Activated CD4-positive, alpha-beta T cell treated with anti-CD3 and anti-CD28 coated beads, Interleukin-2, amount 50 U/mL, for 4 hours (primary cell): ENCODE measurements around the gene MIA3.
A peak's percentile ranks its signal among the peaks of the same experiment; 100 is the strongest.
"Not testable (repeated sequence)": the region's sequence is repeated elsewhere in the genome, so short reads cannot be mapped to it uniquely, and the experiment has no call there.

Experiments used
- DNase-seq, 2 experiments: peaks; one replicate each; pipeline ENCODE4 v3.0.0-alpha.2; 2020

Gene MIA3, protein sequence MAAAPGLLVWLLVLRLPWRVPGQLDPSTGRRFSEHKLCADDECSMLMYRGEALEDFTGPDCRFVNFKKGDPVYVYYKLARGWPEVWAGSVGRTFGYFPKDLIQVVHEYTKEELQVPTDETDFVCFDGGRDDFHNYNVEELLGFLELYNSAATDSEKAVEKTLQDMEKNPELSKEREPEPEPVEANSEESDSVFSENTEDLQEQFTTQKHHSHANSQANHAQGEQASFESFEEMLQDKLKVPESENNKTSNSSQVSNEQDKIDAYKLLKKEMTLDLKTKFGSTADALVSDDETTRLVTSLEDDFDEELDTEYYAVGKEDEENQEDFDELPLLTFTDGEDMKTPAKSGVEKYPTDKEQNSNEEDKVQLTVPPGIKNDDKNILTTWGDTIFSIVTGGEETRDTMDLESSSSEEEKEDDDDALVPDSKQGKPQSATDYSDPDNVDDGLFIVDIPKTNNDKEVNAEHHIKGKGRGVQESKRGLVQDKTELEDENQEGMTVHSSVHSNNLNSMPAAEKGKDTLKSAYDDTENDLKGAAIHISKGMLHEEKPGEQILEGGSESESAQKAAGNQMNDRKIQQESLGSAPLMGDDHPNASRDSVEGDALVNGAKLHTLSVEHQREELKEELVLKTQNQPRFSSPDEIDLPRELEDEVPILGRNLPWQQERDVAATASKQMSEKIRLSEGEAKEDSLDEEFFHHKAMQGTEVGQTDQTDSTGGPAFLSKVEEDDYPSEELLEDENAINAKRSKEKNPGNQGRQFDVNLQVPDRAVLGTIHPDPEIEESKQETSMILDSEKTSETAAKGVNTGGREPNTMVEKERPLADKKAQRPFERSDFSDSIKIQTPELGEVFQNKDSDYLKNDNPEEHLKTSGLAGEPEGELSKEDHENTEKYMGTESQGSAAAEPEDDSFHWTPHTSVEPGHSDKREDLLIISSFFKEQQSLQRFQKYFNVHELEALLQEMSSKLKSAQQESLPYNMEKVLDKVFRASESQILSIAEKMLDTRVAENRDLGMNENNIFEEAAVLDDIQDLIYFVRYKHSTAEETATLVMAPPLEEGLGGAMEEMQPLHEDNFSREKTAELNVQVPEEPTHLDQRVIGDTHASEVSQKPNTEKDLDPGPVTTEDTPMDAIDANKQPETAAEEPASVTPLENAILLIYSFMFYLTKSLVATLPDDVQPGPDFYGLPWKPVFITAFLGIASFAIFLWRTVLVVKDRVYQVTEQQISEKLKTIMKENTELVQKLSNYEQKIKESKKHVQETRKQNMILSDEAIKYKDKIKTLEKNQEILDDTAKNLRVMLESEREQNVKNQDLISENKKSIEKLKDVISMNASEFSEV (N-terminal part only)

DNA sequence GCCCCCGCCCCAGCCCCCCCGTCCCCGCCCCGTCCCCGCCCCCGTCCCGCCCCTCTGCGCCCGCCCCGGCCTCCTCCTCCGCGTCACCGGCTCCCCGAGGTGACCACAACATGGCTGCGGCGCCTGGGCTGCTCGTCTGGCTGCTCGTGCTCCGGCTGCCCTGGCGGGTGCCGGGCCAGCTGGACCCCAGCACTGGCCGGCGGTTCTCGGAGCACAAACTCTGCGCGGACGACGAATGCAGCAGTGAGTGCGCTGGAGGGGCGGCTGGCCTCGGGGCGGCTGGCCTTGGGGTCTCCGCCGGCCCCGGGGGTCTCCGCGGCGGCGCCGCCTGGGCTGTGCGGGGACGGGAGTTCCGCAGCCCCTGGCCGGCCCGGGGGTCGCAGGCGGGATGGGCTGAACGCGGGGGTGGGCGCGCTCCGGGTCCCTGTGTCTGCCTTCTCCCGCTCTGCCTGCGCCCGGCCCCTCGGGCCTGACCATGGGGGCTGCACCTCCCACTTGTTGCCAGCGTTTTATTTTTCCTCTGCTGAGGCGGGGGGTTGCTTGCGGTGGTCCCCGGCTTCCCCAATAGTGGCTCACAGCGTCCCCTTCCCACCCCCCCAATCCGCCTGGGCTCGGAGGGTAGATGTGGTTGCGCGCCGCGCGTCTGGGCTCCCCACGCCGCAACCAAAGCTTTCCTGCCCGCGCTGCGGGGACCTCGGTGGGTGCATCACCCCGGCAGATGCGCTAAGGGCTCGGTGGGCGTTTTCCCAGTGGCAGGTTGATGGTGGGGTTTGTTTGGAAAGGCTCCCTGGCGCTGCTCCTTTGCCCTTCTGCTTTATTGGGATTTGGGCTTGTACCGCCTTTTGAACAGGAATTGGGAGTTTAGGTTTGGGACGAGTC lies at the start of gene MIA3:
Gene MIA3 (plus strand): TSS at position 97 of the 879 bp plus-strand sequence. CDS start 14 bp downstream, at position 111.
- peak; percentile 21 to 38 for DNase-seq

DNA sequence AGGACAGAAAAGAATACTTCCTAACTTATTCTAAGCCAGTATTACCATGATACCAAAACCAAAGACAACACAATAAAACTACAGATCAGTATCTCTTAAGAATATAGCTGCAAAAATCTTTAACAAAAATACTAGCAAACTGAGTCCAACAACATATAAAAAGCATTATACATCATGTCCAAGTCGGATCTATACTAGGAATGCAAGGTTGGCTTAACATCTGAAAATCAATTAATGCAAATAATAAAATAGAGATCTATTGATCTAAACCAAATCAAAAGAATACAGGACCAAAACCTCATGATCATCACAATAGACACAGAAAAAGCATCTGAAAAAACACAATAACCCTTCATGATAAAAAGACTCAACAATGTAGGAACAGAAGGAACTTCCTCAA lies 47.1 kb upstream of the MIA3 start:
- DNase-seq: no peak

DNA sequence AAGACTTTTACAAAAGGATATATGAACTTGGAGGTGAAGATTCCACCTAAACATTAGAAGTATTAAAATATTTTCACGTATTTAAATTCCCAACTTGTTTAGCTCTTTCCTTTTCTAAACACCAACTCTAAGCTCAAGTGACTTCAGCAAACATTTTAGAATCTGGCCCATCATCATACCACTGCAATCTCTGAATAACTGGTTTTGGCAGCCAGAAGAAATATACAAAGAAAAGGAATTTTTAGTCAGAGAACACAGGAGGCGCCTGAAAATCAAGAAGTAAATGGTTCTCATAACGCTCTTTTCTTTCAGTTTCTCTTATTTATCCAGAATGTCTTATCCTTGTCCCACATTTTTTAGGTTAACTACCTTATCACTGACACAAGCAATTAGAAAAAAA lies 38.6 kb upstream of the MIA3 start:
- no peak for DNase-seq

DNA sequence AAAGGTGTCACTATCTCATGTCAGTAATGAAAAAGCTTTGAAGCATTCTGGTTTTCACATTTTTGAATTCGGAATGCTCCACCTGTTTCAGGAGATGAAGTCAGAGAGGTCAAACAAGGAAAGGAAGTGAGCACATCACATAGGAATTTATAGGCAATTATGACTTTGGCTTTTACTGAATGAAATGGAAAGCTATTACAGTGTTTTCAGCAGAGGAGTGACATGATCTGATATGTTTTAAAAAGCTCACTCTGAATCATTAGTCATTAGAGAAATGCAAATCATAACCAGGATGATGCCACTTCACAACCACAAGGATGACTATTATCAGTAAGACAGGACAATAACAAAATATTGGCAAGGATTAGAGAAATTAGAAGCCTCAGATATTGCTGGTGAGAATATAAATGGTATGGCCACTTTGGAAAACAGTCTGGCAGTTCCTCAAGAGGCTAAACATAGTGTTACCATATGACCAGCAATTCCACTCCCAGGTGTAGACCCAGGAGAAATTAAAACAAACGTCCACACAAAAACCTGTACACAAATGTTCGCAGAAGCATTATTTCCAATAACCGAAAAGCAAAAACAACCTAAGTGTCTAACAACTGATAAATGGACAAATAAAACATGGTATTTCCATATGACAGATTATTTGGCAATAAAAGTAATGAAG lies 35.7 kb upstream of the MIA3 start:
- DNase-seq: no peak

DNA sequence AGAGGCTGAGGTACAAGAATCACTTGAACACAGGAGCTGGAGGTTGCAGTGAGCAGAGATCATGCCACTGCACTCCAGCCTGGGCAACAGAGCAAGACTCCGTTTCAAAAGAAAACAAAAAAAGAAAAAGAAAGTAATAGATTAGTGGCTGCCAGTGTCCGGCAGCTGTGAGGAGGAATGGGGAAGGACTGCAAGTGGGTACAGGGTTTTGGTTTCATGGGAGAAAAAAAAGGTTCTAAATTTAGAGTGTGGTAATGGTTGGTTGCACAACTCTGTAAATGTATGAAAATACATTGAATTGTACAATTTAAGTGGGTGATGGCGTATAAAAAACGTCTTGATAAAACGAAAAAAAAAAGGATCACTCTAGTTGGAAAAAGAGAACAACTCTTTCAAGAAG lies 34.8 kb upstream of the MIA3 start:
- no peak for DNase-seq

DNA sequence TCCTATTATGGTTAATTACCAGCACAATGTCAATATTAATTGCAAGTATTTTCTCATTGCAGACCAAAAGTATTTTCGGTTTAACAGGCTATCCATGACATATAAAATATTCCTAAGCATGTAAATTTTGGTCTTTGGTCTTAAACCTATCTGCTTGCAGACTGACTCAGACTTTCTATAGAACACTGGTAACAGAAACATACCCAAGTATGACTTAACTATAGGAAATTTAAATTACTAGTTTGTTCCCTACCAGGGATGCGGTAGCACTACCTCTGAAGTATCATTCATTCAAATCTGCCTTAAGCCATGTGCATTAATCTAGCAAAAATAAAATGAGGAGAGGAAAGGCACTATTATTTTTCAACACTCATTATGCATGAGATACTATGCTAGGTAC lies 31.1 kb upstream of the MIA3 start:
- DNase-seq: no peak

DNA sequence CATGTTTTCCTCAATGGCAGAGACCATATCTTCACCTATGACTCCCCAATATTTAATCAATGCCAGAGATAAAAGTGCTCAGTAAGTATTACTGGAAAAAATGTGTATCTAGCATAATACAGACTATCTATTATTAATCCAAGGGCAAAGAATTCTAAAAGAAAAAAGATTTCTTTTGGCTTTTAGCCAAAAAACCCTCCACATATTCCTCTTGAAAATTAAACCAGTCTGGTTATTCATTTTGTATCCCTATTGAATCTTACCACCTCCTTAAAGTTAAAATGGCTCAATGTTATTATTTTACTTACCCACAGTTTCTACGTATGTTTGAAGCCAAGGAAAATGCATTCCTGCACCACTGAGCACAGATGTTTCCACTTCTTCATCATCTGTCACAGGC lies 29.8 kb upstream of the MIA3 start:
- DNase-seq: no peak

DNA sequence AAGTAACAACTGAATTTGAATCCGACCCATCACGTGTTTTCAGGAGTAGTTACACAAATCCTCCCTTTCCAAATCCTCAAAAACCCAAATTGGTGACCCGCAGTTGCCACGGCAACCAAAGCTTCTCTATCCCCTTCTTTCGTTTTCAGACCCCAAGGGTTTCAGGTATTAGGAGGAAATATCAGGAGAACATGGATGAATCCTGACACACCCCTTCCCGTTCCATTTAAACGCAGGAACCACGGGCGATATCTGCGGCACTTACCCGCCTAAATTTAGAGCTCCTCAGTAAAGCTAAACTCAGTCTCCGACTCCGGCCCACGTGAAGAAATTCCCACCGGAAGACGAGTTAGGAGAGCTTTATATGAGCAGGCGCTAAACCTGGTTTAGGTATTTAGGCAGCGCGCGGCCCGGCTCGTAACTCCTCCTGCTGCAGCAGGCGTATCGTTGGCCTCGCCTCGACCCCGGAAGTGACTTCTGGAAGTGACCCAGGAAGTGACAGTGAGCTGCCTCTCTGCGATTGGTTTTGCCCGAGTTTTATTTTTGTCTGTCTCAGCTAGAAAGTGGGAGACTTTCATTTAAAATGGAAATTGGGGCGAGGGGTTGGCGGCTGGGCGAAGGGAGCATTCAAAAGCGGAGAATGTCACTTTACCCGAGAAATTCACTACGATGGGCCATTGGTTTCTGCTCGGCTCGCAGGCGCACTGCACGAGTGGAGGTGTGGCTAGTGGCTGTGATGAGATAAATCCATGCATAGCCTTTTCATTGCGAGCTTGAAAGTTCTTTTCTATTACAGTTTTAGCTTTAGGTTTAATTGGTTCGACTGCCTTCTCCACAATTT lies 28.2 kb upstream of the MIA3 start, which contains the start of gene TAF1A:
Gene TAF1A (minus strand): TSS at position 472 of the 841 bp plus-strand sequence.
- DNase-seq: peak; percentile 78 to 82

DNA sequence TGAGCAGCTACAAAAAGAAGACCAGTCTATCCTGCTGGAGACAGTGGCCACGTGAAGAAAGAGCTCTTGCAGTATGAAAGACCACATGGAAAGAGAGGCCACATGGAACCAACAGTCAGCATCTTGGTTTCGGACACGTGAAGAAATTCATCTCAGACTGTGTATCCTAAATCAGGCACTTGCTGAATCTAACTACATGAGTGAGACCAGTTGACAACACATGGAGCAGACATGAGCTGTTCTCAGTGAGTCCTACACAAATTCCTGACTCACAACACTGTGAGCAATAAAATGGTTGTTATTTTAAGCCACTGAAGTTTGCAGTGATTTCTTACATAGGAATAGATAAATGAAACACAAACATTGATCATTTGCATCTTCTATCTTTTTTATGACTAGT lies 25.7 kb upstream of the MIA3 start:
- DNase-seq: no peak

DNA sequence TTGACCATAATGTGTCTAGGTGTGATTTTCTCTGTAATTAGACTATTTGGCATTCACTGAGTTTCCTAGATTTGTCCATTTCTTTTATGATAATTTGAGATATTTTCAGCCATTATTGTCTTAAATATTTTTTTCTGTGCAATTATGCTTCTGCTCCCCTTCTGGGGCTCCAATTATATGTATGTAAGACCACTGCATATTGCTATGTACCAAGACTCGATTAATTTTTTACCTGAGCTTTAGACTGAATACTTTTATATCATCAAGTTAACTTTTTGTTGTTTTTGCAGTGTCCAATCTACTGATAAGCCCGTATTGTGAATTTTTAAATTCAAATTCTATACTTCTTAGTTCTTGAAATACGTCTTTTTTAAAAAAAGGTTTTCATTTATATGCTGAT lies 23.1 kb upstream of the MIA3 start:
- no peak for DNase-seq

DNA sequence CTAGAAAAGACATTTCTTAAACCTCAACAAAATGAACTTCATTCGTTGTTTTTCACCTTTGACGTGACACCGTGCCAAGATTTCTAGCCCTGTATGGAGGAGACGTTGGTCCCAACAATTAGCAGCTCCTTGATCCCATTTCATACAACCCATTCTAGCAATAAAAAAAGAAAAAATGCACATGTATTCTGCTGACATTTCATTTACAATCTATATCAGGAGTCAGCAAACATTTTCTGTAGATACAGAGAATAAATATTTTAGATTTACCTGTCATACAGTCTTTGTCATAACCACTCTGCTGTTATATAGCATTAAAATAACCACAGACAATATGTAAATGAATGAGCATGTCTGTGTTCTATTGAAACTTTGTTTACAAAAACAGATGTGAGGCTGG lies 21.2 kb upstream of the MIA3 start:
- DNase-seq: no peak

DNA sequence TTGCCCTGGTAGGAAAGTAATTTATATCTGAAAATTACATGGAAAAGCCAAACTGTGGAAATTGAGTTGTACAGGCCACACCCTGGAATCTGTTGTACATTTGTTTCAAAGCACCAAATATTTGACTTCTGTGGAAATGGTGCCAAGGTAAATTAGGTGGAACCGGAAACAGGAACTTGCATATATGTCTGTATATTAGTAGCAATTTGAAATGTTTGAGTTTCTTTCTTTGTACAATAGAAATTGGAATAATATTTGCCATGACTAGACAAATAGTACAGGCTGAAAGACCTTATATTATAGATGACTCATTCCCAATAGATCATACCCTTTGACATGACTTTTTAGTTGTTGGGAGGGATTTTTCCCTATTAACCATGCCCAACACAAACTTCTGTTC lies 17.6 kb upstream of the MIA3 start:
- DNase-seq: no peak

DNA sequence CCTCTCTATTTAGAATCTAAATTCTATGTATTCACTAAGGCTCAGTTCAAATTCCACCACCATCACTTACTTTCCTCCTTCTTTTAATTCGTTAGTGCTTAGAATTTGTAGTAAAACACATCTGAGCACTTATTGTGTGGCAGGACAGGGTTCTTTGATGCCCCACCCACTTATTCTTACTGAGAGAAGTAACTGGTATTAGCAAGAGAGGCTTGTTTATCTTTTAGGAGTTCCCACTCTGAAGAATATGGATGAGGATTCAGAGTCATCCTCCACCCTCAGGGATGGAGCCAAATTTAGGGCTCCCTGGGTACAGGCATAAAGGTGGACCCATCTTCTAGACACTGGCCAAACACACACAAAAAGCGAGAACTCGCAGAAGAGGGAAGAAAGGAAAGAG lies 16.6 kb upstream of the MIA3 start:
- no peak for DNase-seq

DNA sequence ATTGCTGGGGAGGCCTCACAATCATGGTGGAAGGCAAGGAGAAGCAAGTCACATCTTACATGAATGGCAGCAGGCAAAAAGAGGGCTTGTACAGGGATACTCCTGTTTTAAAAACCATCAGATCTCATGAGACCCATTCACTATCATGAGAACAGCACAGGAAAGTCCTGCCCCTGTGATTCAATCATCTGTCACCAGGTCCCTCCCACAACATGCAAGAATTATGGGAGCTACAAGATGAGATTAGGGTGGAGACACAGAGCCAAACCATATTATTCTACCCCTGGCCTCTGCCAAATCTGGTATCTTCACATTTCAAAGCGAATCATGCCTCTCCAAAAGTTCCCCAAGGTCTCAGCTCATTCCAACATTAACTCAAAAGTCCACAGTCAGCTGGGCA lies 11.1 kb upstream of the MIA3 start:
- DNase-seq: no peak

DNA sequence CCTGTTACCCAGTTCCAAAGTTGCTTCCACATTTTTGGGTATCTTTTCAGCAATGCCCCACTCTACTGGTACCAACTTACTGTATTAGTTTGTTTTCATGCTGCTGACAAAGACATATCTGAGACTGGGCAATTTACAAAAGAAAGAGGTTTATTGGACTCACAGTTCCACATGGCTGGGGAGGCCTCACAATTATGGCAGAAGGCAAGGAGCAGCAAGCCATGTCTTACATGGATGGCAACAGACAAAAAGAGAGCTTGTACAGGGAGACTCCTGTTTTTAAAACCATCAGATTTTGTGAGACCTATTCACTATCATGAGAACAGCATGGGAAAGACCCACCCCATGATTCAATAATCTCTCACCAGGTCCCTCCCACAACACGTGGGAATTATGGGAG lies 8.8 kb upstream of the MIA3 start:
- DNase-seq: not testable (repeated sequence)

DNA sequence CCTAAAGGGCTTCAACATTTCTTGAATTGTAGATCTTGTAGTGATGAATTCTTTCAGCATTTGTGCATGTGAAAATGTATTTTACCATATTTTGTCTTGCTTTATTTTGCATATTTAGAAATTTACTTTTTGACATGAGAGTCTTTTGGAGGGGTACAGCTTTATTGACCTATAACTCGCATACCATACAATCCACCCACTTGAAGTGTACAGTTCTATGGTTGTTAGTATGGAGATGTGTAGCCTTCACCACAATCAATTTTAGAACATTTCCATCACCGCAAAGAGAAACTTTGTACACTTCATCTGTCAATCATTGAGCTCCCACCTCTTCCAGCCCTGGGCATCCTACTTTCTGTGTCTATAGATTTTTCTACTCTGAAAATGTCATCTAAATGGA lies 7.2 kb upstream of the MIA3 start:
- no peak for DNase-seq

DNA sequence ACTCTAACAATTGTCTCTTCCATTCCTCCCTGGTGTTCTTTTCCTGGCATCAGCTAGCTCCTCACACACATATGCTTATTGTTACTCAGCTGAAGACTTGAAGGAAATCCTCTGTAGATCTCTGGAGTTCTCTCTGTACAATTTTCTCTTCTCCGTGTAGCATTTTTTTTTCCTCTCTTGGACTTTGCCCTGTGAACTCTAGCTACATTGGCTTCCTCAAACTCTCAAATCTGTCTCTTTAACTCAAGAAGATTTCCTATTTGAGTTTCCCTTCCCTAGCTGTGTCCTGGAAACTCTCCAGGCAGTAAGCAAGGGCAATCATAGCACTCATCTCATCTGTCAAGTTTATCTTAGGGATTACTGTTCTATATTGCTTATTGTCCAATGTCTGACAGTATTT lies 4.3 kb upstream of the MIA3 start:
- no peak for DNase-seq

DNA sequence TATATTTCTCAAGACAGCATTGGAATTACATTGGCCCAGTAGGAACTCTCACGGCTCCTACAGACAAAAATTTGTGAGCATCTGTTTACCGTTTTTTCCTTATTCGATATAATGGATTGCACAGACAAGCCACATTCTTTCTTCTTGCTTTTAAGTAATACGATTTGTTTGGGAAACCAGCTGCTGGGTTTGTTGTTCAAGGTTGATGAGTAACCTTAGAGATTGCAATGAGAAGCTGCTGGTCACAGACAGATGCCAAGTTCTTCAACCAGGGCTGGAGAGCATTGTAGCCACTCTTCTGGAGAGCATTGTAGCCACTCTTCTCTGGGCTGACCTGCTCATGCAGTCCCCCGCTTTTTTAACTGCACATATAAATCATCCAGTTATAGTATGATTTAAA lies 1.4 kb upstream of the MIA3 start:
- no peak for DNase-seq

DNA sequence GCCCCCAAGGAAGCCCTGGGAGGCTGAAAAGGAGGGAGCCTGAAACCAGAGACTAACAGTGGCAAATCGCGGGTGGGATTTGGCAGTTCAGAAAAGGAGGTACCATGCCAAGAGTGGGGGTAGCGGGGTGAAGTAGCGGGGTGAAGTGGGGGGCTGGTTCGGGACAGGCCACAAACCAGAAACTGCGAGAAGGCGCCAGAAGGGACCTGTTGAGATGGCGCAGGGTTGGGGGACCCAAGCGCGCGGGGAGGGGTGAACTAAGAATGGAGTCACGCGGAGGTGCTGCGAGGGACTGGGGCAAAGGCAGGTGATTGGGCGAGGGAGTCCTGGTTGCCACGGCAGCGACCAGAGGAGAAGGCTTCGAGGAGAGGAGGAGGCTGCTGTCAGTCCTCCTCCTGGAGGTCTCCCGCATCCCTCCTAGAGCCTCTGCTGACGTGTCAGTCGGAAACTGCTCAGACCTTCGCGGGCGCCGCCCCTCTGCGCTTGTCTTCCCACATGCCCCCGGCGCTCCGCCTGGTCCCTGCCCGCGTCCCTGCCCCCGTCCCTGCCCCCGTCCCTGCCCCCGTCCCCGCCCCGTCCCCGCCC lies 438 bp upstream of the MIA3 start:
- peak; percentile 89 to 91 for DNase-seq
